ENCODE measurements around the gene ZNF236. TPM values are rescaled to one million over a fixed set of nuclear protein-coding genes. Genes with fewer than 3 reads are reported as not detected.
A peak's percentile ranks its signal among the peaks of the same experiment; 100 is the strongest.

Gene ZNF236
- total RNA-seq, 1 experiment from 2014 or later: 22.2 TPM

GRCh38 chr18:76952747-76953146, 130.4 kb downstream of the ZNF236 start:
- intact Hi-C loops (cut with micrococcal nuclease; ENCODE audit: unreplicated experiment): loop anchor here (1.0 to 10.0 kb wide), 4 partner anchors 31 to 962 kb away; no protein-coding TSS in a partner anchor
- no peak for TF ChIP-seq CTCF (IDR thresholded peaks at IDR 0.05; ENCODE audit: unreplicated experiment)
- Mint-ChIP-seq H3K27me3 (ENCODE audit: unreplicated experiment) (peaks cover 50% of the 10 kb centered on the region), H3K4me3 (ENCODE audit: low read depth, unreplicated experiment) (no peak overlapping the region), H3K36me3 (ENCODE audit: insufficient read depth, unreplicated experiment) (no peaks in the 10 kb centered on the region), H3K4me1 (ENCODE audit: low read depth, unreplicated experiment) (peaks cover 20% of the 10 kb centered on the region), H3K9me3 (ENCODE audit: low read depth, unreplicated experiment) (no peaks in the 10 kb centered on the region), H3K27ac (ENCODE audit: unreplicated experiment) (no peak overlapping the region)
- BruUV-seq (replicated peaks): no TSS peak
- CTCF ChIA-PET: no interaction called here
- DNase-seq: no peak

GRCh38 chr18:76953156-76953555, 130.8 kb downstream of the ZNF236 start:
- Mint-ChIP-seq H3K4me3 (ENCODE audit: low read depth, unreplicated experiment) (peak overlapping the region; percentile 12), H3K27me3 (ENCODE audit: unreplicated experiment) (peaks cover 46% of the 10 kb centered on the region), H3K4me1 (ENCODE audit: low read depth, unreplicated experiment) (peaks cover 21% of the 10 kb centered on the region), H3K9me3 (ENCODE audit: low read depth, unreplicated experiment) (no peaks in the 10 kb centered on the region), H3K27ac (ENCODE audit: unreplicated experiment) (no peak overlapping the region), H3K36me3 (ENCODE audit: insufficient read depth, unreplicated experiment) (no peaks in the 10 kb centered on the region)
- intact Hi-C loops (cut with micrococcal nuclease; ENCODE audit: unreplicated experiment): loop anchor here (1.0 to 10.0 kb wide), 4 partner anchors 30 to 962 kb away; no protein-coding TSS in a partner anchor
- TF ChIP-seq CTCF (IDR thresholded peaks at IDR 0.05; ENCODE audit: unreplicated experiment): no peak
- DNase-seq: peak; percentile 60
- CTCF ChIA-PET: no interaction called here
- BruUV-seq (replicated peaks): no TSS peak

DNA sequence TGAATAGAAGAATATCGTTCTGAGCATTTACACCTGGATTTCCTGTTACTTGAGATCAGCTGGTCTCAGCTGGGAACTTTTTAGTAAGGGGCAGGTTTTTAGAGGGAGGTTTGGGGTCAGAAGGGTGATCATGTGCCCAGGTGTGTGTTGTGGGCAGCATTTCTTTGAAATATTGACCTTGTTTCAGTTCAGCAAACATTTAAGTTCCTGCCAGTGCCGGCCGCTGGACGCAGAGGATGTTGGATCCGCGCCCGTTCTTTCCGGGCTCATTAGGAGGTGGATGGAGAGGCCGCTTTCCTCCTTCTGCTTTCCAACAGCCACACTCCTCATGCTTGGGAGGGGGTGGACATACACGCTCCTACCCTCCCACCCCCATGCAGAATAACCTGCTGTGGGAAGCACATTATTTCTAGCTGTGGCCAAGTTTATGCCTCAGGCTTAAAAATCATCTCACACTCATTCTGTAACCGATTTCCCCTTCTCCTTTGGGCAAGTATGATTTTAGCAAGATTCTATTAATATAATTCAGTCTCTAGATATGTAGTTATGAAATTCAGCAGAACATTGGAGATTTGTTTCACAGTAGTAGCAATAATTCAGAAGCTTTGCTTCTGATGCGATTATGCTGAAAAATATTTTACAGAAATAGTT, 131.4 kb downstream of the ZNF236 start:
- H3K27me3 Mint-ChIP-seq (ENCODE audit: unreplicated experiment): peaks cover 41% of the 10 kb centered on the region
- TF ChIP-seq CTCF (IDR thresholded peaks at IDR 0.05; ENCODE audit: unreplicated experiment): no peak
- peak; percentile 71 for DNase-seq
- H3K27ac Mint-ChIP-seq (ENCODE audit: unreplicated experiment): no peak overlapping the region
- H3K36me3 Mint-ChIP-seq (ENCODE audit: insufficient read depth, unreplicated experiment): no peaks in the 10 kb centered on the region
- CTCF ChIA-PET: no interaction called here
- peak overlapping the region; percentile 12 for H3K4me3 Mint-ChIP-seq (ENCODE audit: low read depth, unreplicated experiment)
- H3K4me1 Mint-ChIP-seq (ENCODE audit: low read depth, unreplicated experiment): peaks cover 21% of the 10 kb centered on the region
- intact Hi-C loops (cut with micrococcal nuclease; ENCODE audit: unreplicated experiment): loop anchor here (1.0 to 10.0 kb wide), 4 partner anchors 30 to 961 kb away; no protein-coding TSS in a partner anchor
- no TSS peak for BruUV-seq (replicated peaks)
- no peaks in the 10 kb centered on the region for H3K9me3 Mint-ChIP-seq (ENCODE audit: low read depth, unreplicated experiment)

- Mint-ChIP-seq H3K9me3 (ENCODE audit: low read depth, unreplicated experiment) (no peaks in the 10 kb centered on the region), H3K27me3 (ENCODE audit: unreplicated experiment) (peaks cover 36% of the 10 kb centered on the region), H3K4me1 (ENCODE audit: low read depth, unreplicated experiment) (peaks cover 21% of the 10 kb centered on the region), H3K4me3 (ENCODE audit: low read depth, unreplicated experiment) (no peak overlapping the region), H3K27ac (ENCODE audit: unreplicated experiment) (no peak overlapping the region), H3K36me3 (ENCODE audit: insufficient read depth, unreplicated experiment) (no peaks in the 10 kb centered on the region)
- no peak for DNase-seq
- CTCF ChIA-PET: no interaction called here
- no peak for TF ChIP-seq CTCF (IDR thresholded peaks at IDR 0.05; ENCODE audit: unreplicated experiment)
- intact Hi-C loops (cut with micrococcal nuclease; ENCODE audit: unreplicated experiment): loop anchor here (10.0 kb wide), 1 partner anchor 959 kb away; no protein-coding TSS in a partner anchor
- BruUV-seq (replicated peaks): no TSS peak
Measured at GRCh38 chr18:76955524-76956170, 133.3 kb downstream of the ZNF236 start.

Data from Calu3 (cell line).